H1 (cell line): ENCODE measurements around the gene PKD2. TPM values are rescaled to one million over a fixed set of nuclear protein-coding genes. Genes with fewer than 3 reads are reported as not detected.

Experiments used
- CTCF ChIA-PET: fragments of 300-600 bp; sonication (Branson Sonifier 250); formaldehyde crosslinking; loops from one replicate; lab custom pipeline; 2021; ENCODE audit not compliant: partially characterized antibody; lab: Charles Lee
- POLR2A ChIA-PET: fragments of 300-600 bp; sonication (Branson Sonifier 250); formaldehyde crosslinking; loops from one replicate; lab custom pipeline; 2021; ENCODE audit warnings: inconsistent platforms; ENCODE audit not compliant: partially characterized antibody; lab: Charles Lee
- DNase-seq, 2 experiments: peaks; one replicate each; pipeline versions ENCODE4 v3.0.0 to v3.0.0-alpha.2; 2010 to 2022; ENCODE audit warnings: low spot score in 2 of 2, low read depth in 1 of 2, mixed read lengths in 1 of 2
- FAIRE-seq: peaks from 2 replicates; lab custom pipeline; 2011; peaks lifted over from hg19 to GRCh38; lab: Jason Lieb, UNC
- H2AFZ ChIP-seq: 2 replicates; pipeline ENCODE4 v1.8.1; 2012; ENCODE audit warnings: low read length, inconsistent platforms
- H2AK5ac ChIP-seq: 2 replicates; pipeline ENCODE4 v1.6.1; 2013; ENCODE audit warnings: low read depth, low read length
- H2BK120ac ChIP-seq: replicated peaks from 2 replicates; pipeline ENCODE3; 2013; ENCODE audit warnings: low read depth, low read length, inconsistent platforms
- H2BK12ac ChIP-seq: 2 replicates; pipeline ENCODE4 v1.6.1; 2013; ENCODE audit warnings: low read depth, low read length
- H2BK15ac ChIP-seq: 2 replicates; pipeline ENCODE4 v1.6.1; 2013; ENCODE audit warnings: low read length
- H2BK20ac ChIP-seq: 2 replicates; pipeline ENCODE4 v1.6.1; 2013; ENCODE audit warnings: low read length
- H2BK5ac ChIP-seq: 2 replicates; pipeline ENCODE4 v1.6.1; 2013; ENCODE audit warnings: low read depth, low read length
- H3K14ac ChIP-seq: 2 replicates; pipeline ENCODE4 v1.6.1; 2013; ENCODE audit warnings: inconsistent platforms; ENCODE audit not compliant: insufficient read length
- H3K18ac ChIP-seq: 2 replicates; pipeline ENCODE4 v1.6.1; 2013; ENCODE audit warnings: low read length; ENCODE audit errors: extremely low read depth
- H3K23ac ChIP-seq: 2 replicates; pipeline ENCODE4 v1.6.1; 2013; ENCODE audit warnings: inconsistent platforms; ENCODE audit not compliant: insufficient read length
- H3K23me2 ChIP-seq: 2 replicates; pipeline ENCODE4 v1.6.1; 2013; ENCODE audit warnings: low read depth, low read length
- H3K27ac ChIP-seq: 2 replicates; pipeline ENCODE4 v1.6.1; 2011; ENCODE audit warnings: low read depth, low read length, inconsistent platforms
- H3K27me3 ChIP-seq, 4 experiments: replicated peaks in 1 of 4; 1 replicate in 1 of 4; 2 replicates in 3 of 4; pipeline versions ENCODE4 v1.6.1 to v1.8.1; 2011 to 2013; ENCODE audit warnings: low read length in 3 of 4, mild to moderate bottlenecking in 3 of 4, inconsistent platforms in 2 of 4, mixed read lengths in 2 of 4, moderate library complexity in 1 of 4; ENCODE audit not compliant: control insufficient read depth in 3 of 4, insufficient read depth in 3 of 4; ENCODE audit errors: extremely low read depth in 1 of 4
- H3K36me3 ChIP-seq, 4 experiments: 2 replicates each; pipeline versions ENCODE4 v1.6.1 to v1.8.1; 2011 to 2013; ENCODE audit warnings: mild to moderate bottlenecking in 4 of 4, low read length in 3 of 4, moderate library complexity in 2 of 4, control low read depth in 1 of 4, inconsistent platforms in 1 of 4; ENCODE audit not compliant: insufficient read depth in 4 of 4, control insufficient read depth in 2 of 4
- H3K4ac ChIP-seq: replicated peaks from 2 replicates; pipeline ENCODE3; 2013; ENCODE audit warnings: low read length, low read depth, mixed read lengths, inconsistent platforms; ENCODE audit not compliant: insufficient read length
- H3K4me1 ChIP-seq, 4 experiments: replicated peaks in 1 of 4; 1 replicate in 1 of 4; 2 replicates in 3 of 4; pipeline versions ENCODE4 v1.6.1 to v1.8.1; 2011 to 2013; ENCODE audit warnings: low read length in 3 of 4, inconsistent platforms in 2 of 4, mixed read lengths in 1 of 4; ENCODE audit not compliant: insufficient read depth in 4 of 4, control insufficient read depth in 3 of 4
- H3K4me2 ChIP-seq, 2 experiments: 2 replicates each; pipeline versions ENCODE4 v1.6.1 to v1.8.1; 2011 to 2013; ENCODE audit warnings: low read depth in 2 of 2, low read length in 2 of 2, control low read depth in 1 of 2, inconsistent platforms in 1 of 2, mild to moderate bottlenecking in 1 of 2; ENCODE audit not compliant: insufficient read depth in 1 of 2
- H3K4me3 ChIP-seq, 4 experiments: fragments of 200-600, 300-600 bp in 1 of 4; sonication (generic), shearing (Covaris generic), sonication (Bioruptor Twin) in 1 of 4; 2 replicates each; pipeline versions ENCODE4 v1.5.1 to v1.8.1; 2011 to 2016; ENCODE audit warnings: low read length in 4 of 4, low read depth in 3 of 4, control low read depth in 2 of 4, inconsistent platforms in 2 of 4, mild to moderate bottlenecking in 2 of 4, mixed read lengths in 1 of 4, moderate library complexity in 1 of 4; ENCODE audit not compliant: insufficient read depth in 2 of 4; ENCODE audit errors: extremely low read depth in 1 of 4
- H3K56ac ChIP-seq: replicated peaks from 2 replicates; pipeline ENCODE3; 2013; ENCODE audit warnings: low read depth, mild to moderate bottlenecking, mixed read lengths, low read length, inconsistent platforms; ENCODE audit not compliant: insufficient read length
- H3K79me1 ChIP-seq: 2 replicates; pipeline ENCODE4 v1.6.1; 2013; ENCODE audit warnings: low read depth, low read length, control low read depth
- H3K79me2 ChIP-seq, 2 experiments: 2 replicates each; pipeline versions ENCODE4 v1.6.1 to v1.8.1; 2012 to 2013; ENCODE audit warnings: low read length in 2 of 2, mild to moderate bottlenecking in 2 of 2, inconsistent platforms in 1 of 2; ENCODE audit not compliant: insufficient read depth in 2 of 2, control insufficient read depth in 1 of 2
- H3K9ac ChIP-seq, 4 experiments: replicated peaks in 1 of 4; 1 replicate in 1 of 4; 2 replicates in 3 of 4; pipeline versions ENCODE4 v1.6.1 to v1.8.1; 2011 to 2013; ENCODE audit warnings: low read depth in 3 of 4, low read length in 3 of 4, control low read depth in 2 of 4, mild to moderate bottlenecking in 2 of 4, moderate library complexity in 2 of 4, inconsistent platforms in 1 of 4; ENCODE audit errors: extremely low read depth in 1 of 4
- H3K9me3 ChIP-seq, 2 experiments: 2 replicates each; pipeline versions ENCODE4 v1.6.1 to v1.8.1; 2012 to 2013; ENCODE audit warnings: mild to moderate bottlenecking in 2 of 2, moderate library complexity in 2 of 2, control low read depth in 1 of 2, inconsistent platforms in 1 of 2, low read depth in 1 of 2, low read length in 1 of 2, mixed read lengths in 1 of 2; ENCODE audit not compliant: insufficient read depth in 2 of 2
- H4K20me1 ChIP-seq, 2 experiments: replicated peaks in 1 of 2; 2 replicates each; pipeline versions ENCODE3 to v1.8.1; 2011 to 2013; ENCODE audit warnings: inconsistent platforms in 2 of 2, low read length in 2 of 2, mild to moderate bottlenecking in 1 of 2; ENCODE audit not compliant: insufficient read depth in 2 of 2, control insufficient read depth in 1 of 2
- H4K5ac ChIP-seq: 2 replicates; pipeline ENCODE4 v1.6.1; 2013; ENCODE audit warnings: low read length, low read depth, mixed read lengths, inconsistent platforms; ENCODE audit not compliant: insufficient read length
- H4K8ac ChIP-seq: 2 replicates; pipeline ENCODE4 v1.8.0; 2013; ENCODE audit warnings: mild to moderate bottlenecking, moderate library complexity, low read length, inconsistent platforms; ENCODE audit not compliant: insufficient read depth; ENCODE audit errors: extremely low read depth
- H4K91ac ChIP-seq: replicated peaks from 2 replicates; pipeline ENCODE3; 2013; ENCODE audit warnings: low read length, mixed read lengths, inconsistent platforms; ENCODE audit not compliant: insufficient read length
- CBX5 ChIP-seq: fragments of 300-800, 300-1000 bp; sonication (generic); IDR thresholded peaks from 2 replicates; pipeline ENCODE4 v1.7.1; 2016; ENCODE audit warnings: antibody characterized with exemption, low read length, low read depth
- EGR1 ChIP-seq: IDR thresholded peaks from 2 replicates; pipeline ENCODE4 v1.6.1; 2011; ENCODE audit warnings: low read depth, low read length, borderline replicate concordance
- JUND ChIP-seq: IDR thresholded peaks from 2 replicates; pipeline ENCODE4 v1.6.1; 2011; ENCODE audit warnings: mild to moderate bottlenecking, improper control_type of control experiment, low read length
- KDM1A ChIP-seq: fragments of 200-600, 300-600 bp; sonication (generic); IDR thresholded peaks from 2 replicates; pipeline ENCODE4 v1.7.1; 2016; ENCODE audit warnings: mild to moderate bottlenecking, low read length, borderline replicate concordance
- NRF1 ChIP-seq: IDR thresholded peaks from 2 replicates; pipeline ENCODE4 v1.6.1; 2011; ENCODE audit warnings: mild to moderate bottlenecking, low read depth, low read length, improper control_type of control experiment
- POU5F1 ChIP-seq: IDR thresholded peaks from 2 replicates; pipeline ENCODE4 v1.6.1; 2011; ENCODE audit warnings: low read depth, mild to moderate bottlenecking, low read length, moderate library complexity
- WGBS, 2 experiments: shearing (Covaris generic) in 1 of 2; methylation state at CpG; one replicate each; pipeline versions ENCODE4 v1.1.6 to v1.1.7; 2013 to 2015; ENCODE audit warnings: low lambda C conversion rate in 2 of 2, mixed read lengths in 2 of 2, inconsistent platforms in 1 of 2, low coverage in 1 of 2, missing lambda C conversion rate in 1 of 2; ENCODE audit not compliant: insufficient replicate concordance in 2 of 2, insufficient coverage in 1 of 2, insufficient read length in 1 of 2; ENCODE audit errors: extremely low coverage in 1 of 2, missing lambda C conversion rate in 1 of 2; 5-methylcytosine and 5-hydroxymethylcytosine counted together
- polyA plus RNA-seq, 7 experiments: library from polyadenylated mRNA; depleted of rRNA in 3 of 7; stranded (reverse) in 5 of 7; unstranded in 2 of 7; fragments of >200 nt in 5 of 7; fragments of 200-250 nt in 2 of 7; gene quantifications; 1 replicate in 5 of 7; 2 replicates in 1 of 7; 4 replicates in 1 of 7; pipeline versions ENCODE4 v1.2.1 to v1.2.3, GENCODE V29; 2011 to 2013; ENCODE audit warnings: missing spikeins in 2 of 7, mixed read lengths in 2 of 7
- total RNA-seq: library from RNA; stranded (reverse); fragmentation: NEBNext Ultra II Directional; extraction: Animal tissue kit (Norgen Biotek cat#: 25700); gene quantifications from 2 replicates; pipeline ENCODE4 v1.2.1, GENCODE V29; 2021

PKD2 gene
- total and polyA plus RNA-seq, 2 of the 8 experiments (the other 6 are each of a cell fraction or from before 2014, with no cell fraction given), result 16.0 to 32.0 TPM

DNA sequence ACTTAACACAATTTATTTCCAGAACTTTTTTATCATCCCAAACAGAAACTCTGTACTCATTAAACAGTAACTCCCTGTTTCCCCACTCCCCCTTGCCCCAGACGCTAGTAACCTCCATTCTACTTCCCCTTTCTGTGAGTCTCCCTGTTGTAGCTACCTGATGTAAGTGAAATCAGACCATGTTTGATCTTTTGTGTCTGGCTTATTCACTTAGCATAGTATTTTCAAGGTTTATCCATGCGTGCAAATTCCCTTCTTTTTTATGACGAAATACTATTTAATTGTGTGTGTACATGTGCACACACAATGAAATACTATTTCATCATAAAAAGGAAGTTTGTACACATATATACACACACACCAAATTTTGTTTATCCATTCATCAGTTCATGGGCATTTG lies 5.2 kb downstream of the PKD2 start:
- no peak overlapping the region for H3K4me2 ChIP-seq
- no peaks in the 10 kb centered on the region for H3K9me3 ChIP-seq
- H3K79me2 ChIP-seq, result peaks cover 4 to 92% of the 10 kb centered on the region in 2 experiments; a peak in 3 of 4 replicates
- no peak overlapping the region for H3K9ac ChIP-seq
- H3K18ac ChIP-seq, result no peak overlapping the region
- no peak overlapping the region for H3K4ac ChIP-seq
- no peaks in the 10 kb centered on the region for H3K27me3 ChIP-seq
- H2BK20ac ChIP-seq, result no peak overlapping the region
- no peak overlapping the region for H3K27ac ChIP-seq
- no peak overlapping the region for H4K91ac ChIP-seq
- H4K5ac ChIP-seq, result no peak overlapping the region
- H3K23ac ChIP-seq, result no peak overlapping the region
- no peak overlapping the region for H3K14ac ChIP-seq
- no peak overlapping the region for H3K56ac ChIP-seq
- no peaks in the 10 kb centered on the region for H3K36me3 ChIP-seq
- ChIA-PET CTCF (interaction anchor here (1.1 to 1.9 kb wide), 3 partner anchors 20 to 164 kb away, joined by 4 to 6 read pairs (median 6); no protein-coding TSS in a partner anchor), POLR2A (interaction anchor here (0.6 to 1.8 kb wide), 3 partner anchors 8 to 36 kb away, joined by 3 to 5 read pairs (median 3); no protein-coding TSS in a partner anchor)
- no peak overlapping the region for H2BK5ac ChIP-seq
- H3K4me3 ChIP-seq, result no peak overlapping the region
- H2AK5ac ChIP-seq, result no peak overlapping the region
- no peak overlapping the region for H2BK15ac ChIP-seq
- H2BK120ac ChIP-seq, result no peak overlapping the region
- peaks cover 10 to 20% of the 10 kb centered on the region in 2 experiments for H4K20me1 ChIP-seq
- H3K23me2 ChIP-seq, result 0 out of 2 replicates have a peak, but pooled peaks cover 4% of the 10 kb centered on the region
- TF ChIP-seq POU5F1, result no peak
- no peak for TF ChIP-seq EGR1
- no peak for TF ChIP-seq KDM1A
- no peak for TF ChIP-seq CBX5
- no peak for TF ChIP-seq JUND
- no peak for TF ChIP-seq NRF1
- no peak overlapping the region for H2BK12ac ChIP-seq
- 80% methylated on average over 3 of the region's 3 CpGs; no CpG with 5 or more reads in 1 of the 2 experiments for WGBS, 2 experiments
- peaks cover 13% of the 10 kb centered on the region for H3K79me1 ChIP-seq
- no peak overlapping the region for H4K8ac ChIP-seq
- DNase-seq (no peak), FAIRE-seq (no peak)
- H2AFZ ChIP-seq, result no peak overlapping the region
- H3K4me1 ChIP-seq, result peaks cover 1 to 5% (median 3%) of the 10 kb centered on the region in 4 experiments; a peak in 4 of 7 replicates
